ENCODE data around the gene P2RY10. TPM values are rescaled to one million over a fixed set of nuclear protein-coding genes. Genes with fewer than 3 reads are reported as not detected.

The P2RY10 gene, protein sequence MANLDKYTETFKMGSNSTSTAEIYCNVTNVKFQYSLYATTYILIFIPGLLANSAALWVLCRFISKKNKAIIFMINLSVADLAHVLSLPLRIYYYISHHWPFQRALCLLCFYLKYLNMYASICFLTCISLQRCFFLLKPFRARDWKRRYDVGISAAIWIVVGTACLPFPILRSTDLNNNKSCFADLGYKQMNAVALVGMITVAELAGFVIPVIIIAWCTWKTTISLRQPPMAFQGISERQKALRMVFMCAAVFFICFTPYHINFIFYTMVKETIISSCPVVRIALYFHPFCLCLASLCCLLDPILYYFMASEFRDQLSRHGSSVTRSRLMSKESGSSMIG
- polyA plus RNA-seq = under 1 TPM; 0.24 to 0.46 TPM

DNA sequence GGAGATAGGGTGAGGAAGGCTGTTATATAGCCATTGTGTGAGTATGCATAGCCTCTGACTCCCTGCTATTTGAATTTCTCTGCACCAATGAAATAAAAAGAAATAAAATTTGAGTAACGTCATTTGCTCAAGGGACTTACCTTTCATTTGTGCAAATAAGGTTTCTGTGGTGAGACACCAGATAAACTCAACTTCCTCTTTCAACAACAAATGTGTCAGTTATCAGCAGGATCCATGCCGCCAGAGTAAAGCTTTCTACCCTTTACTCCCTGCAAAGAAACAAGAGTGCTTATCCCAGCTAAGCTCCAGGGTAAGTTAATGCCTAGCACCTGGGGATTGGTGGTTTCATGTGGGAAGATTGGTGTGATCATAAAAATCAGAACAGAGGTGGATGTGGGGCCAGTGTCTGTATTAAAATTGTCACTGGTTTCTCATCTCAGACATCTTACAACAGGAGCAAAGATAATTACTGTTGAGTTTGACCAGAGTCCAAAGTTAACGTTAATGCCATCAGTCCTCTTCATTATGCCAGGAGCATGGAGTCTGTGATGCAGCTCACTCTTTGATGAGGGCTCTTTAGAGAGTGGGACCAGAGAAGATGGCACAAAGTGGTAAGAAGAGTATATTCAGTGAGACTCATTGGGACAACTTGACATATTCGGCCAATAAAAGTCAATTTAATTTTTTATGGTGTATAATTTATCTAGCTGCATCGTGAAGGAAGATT, at the start of gene P2RY10:
Gene P2RY10 (plus strand): TSS at position 206 of the 727 bp plus-strand sequence. CDS start 15,130 bp downstream, outside the sequence.
- Histone ChIP-seq H3K4me3 (ENCODE audit: low read depth in 1 of 2, low read length in 2 of 2) (no peak within 1 kb of the TSS), H3K27me3 (ENCODE audit: control insufficient read depth in 1 of 2, insufficient read depth in 2 of 2, low read length in 2 of 2) (no peaks in the 10 kb centered on the region), H3K4me1 (ENCODE audit: control insufficient read depth in 2 of 2, insufficient read depth in 2 of 2, low read length in 1 of 2) (no peaks in the 10 kb centered on the region), H3K27ac (ENCODE audit: low read depth in 2 of 2, low read length in 1 of 2) (no peak within 1 kb of the TSS), H3K9me3 (ENCODE audit: control insufficient read depth in 2 of 2, insufficient read depth in 1 of 2, low read depth in 1 of 2, low read length in 1 of 2) (no peaks in the 10 kb centered on the region), H3K36me3 (ENCODE audit: control insufficient read depth in 2 of 2, insufficient read depth in 2 of 2, low read length in 1 of 2) (no peaks in the 10 kb centered on the region)
- WGBS, 2 donors = 53 to 79% methylated on average over 5 of the region's 5 CpGs

- 36 to 68% methylated on average over 1 of the region's 1 CpG for WGBS, 2 donors
- Histone ChIP-seq H3K4me3 (ENCODE audit: low read depth in 1 of 2, low read length in 2 of 2) (no peak overlapping the region), H3K4me1 (ENCODE audit: control insufficient read depth in 2 of 2, insufficient read depth in 2 of 2, low read length in 1 of 2) (no peaks in the 10 kb centered on the region), H3K27ac (ENCODE audit: low read depth in 2 of 2, low read length in 1 of 2) (no peak overlapping the region), H3K9me3 (ENCODE audit: control insufficient read depth in 2 of 2, insufficient read depth in 1 of 2, low read depth in 1 of 2, low read length in 1 of 2) (no peaks in the 10 kb centered on the region), H3K36me3 (ENCODE audit: control insufficient read depth in 2 of 2, insufficient read depth in 2 of 2, low read length in 1 of 2) (no peaks in the 10 kb centered on the region), H3K27me3 (ENCODE audit: control insufficient read depth in 1 of 2, insufficient read depth in 2 of 2, low read length in 2 of 2) (no peaks in the 10 kb centered on the region)
Observed at GRCh38 chrX:78922754-78923153, 22.4 kb upstream of the P2RY10 start.

DNA sequence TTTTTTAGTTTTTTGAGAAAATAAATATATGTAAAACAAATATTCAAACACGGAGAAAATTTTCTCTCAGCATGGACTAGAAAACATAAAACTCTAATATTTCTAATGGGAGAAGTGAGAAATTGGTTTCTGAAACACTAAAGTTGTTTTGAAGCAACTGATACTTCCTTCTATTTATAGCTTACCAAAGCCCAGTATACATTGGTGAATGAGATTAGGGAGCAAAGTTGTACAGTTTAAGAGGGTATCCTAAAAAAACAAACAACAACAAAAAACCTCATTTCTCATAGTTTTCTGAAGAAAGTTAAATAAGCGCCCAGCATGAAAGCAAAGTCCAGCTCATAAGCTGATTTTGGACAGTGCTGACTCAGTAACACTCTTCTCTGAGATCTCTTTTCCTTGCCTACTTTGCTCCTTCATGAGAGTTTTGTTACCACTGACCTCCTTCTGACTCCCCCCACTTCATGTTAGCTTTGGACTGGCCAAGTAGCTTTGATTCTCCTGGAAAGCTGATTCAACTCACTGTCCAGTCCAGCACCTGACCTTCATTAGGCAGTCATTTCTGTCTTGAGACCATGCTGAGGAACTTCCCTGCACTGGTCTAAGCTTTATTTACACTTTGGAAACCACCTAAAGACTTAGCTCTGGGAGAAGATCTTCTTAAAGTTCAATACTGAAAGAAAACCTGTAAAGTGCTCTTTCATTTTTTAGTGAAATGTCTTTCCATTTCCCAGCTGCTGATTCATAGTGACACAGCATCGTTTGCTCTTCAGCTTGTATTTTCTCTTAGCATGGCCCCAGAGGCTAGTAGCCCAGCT, 21.8 kb upstream of the P2RY10 start:
- Histone ChIP-seq H3K4me3 (ENCODE audit: low read depth in 1 of 2, low read length in 2 of 2) (no peak overlapping the region), H3K27me3 (ENCODE audit: control insufficient read depth in 1 of 2, insufficient read depth in 2 of 2, low read length in 2 of 2) (no peaks in the 10 kb centered on the region), H3K36me3 (ENCODE audit: control insufficient read depth in 2 of 2, insufficient read depth in 2 of 2, low read length in 1 of 2) (no peaks in the 10 kb centered on the region), H3K27ac (ENCODE audit: low read depth in 2 of 2, low read length in 1 of 2) (no peak overlapping the region), H3K4me1 (ENCODE audit: control insufficient read depth in 2 of 2, insufficient read depth in 2 of 2, low read length in 1 of 2) (no peaks in the 10 kb centered on the region), H3K9me3 (ENCODE audit: control insufficient read depth in 2 of 2, insufficient read depth in 1 of 2, low read depth in 1 of 2, low read length in 1 of 2) (no peaks in the 10 kb centered on the region)
- 42 to 71% methylated on average over 3 of the region's 3 CpGs for WGBS, 2 donors

DNA sequence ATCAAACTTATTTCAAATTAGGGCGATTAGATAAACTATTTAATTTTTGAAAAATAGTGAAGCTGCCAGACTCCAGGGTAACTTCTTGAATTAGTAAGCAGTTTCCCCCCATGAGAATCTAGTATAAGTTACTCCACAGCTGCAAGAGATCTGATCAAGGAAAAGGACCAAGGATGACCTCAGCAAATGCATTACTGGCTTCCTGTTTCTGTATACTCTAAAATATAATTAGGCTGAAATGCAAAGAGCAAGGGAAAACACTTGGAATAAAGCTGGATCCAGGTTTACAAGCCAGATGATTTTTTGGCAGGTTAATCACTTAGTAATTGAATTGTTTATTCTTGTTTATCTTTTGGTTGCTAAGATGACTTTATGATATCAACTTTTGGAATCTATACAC, 13.4 kb upstream of the P2RY10 start:
- Histone ChIP-seq H3K36me3 (ENCODE audit: control insufficient read depth in 2 of 2, insufficient read depth in 2 of 2, low read length in 1 of 2) (no peaks in the 10 kb centered on the region), H3K4me1 (ENCODE audit: control insufficient read depth in 2 of 2, insufficient read depth in 2 of 2, low read length in 1 of 2) (no peaks in the 10 kb centered on the region), H3K9me3 (ENCODE audit: control insufficient read depth in 2 of 2, insufficient read depth in 1 of 2, low read depth in 1 of 2, low read length in 1 of 2) (no peaks in the 10 kb centered on the region), H3K4me3 (ENCODE audit: low read depth in 1 of 2, low read length in 2 of 2) (no peak overlapping the region), H3K27me3 (ENCODE audit: control insufficient read depth in 1 of 2, insufficient read depth in 2 of 2, low read length in 2 of 2) (no peaks in the 10 kb centered on the region), H3K27ac (ENCODE audit: low read depth in 2 of 2, low read length in 1 of 2) (no peak overlapping the region)
- WGBS, 2 donors = 25 to 37% methylated on average over 1 of the region's 1 CpG

GRCh38 chrX:78934866-78935265, 10.3 kb upstream of the P2RY10 start:
- Histone ChIP-seq H3K4me3 (ENCODE audit: low read depth in 1 of 2, low read length in 2 of 2) (no peak overlapping the region), H3K27me3 (ENCODE audit: control insufficient read depth in 1 of 2, insufficient read depth in 2 of 2, low read length in 2 of 2) (no peaks in the 10 kb centered on the region), H3K27ac (ENCODE audit: low read depth in 2 of 2, low read length in 1 of 2) (no peak overlapping the region), H3K4me1 (ENCODE audit: control insufficient read depth in 2 of 2, insufficient read depth in 2 of 2, low read length in 1 of 2) (no peaks in the 10 kb centered on the region), H3K9me3 (ENCODE audit: control insufficient read depth in 2 of 2, insufficient read depth in 1 of 2, low read depth in 1 of 2, low read length in 1 of 2) (no peaks in the 10 kb centered on the region), H3K36me3 (ENCODE audit: control insufficient read depth in 2 of 2, insufficient read depth in 2 of 2, low read length in 1 of 2) (no peaks in the 10 kb centered on the region)
- 98% methylated on average over 4 to 7 of the region's 7 CpGs for WGBS, 2 donors

- Histone ChIP-seq H3K9me3 (ENCODE audit: control insufficient read depth in 2 of 2, insufficient read depth in 1 of 2, low read depth in 1 of 2, low read length in 1 of 2) (no peaks in the 10 kb centered on the region), H3K4me1 (ENCODE audit: control insufficient read depth in 2 of 2, insufficient read depth in 2 of 2, low read length in 1 of 2) (no peaks in the 10 kb centered on the region), H3K27ac (ENCODE audit: low read depth in 2 of 2, low read length in 1 of 2) (no peak overlapping the region), H3K36me3 (ENCODE audit: control insufficient read depth in 2 of 2, insufficient read depth in 2 of 2, low read length in 1 of 2) (no peaks in the 10 kb centered on the region), H3K27me3 (ENCODE audit: control insufficient read depth in 1 of 2, insufficient read depth in 2 of 2, low read length in 2 of 2) (no peaks in the 10 kb centered on the region), H3K4me3 (ENCODE audit: low read depth in 1 of 2, low read length in 2 of 2) (no peak overlapping the region)
- 60 to 69% methylated on average over 3 of the region's 3 CpGs for WGBS, 2 donors
Observed at GRCh38 chrX:78944351-78944750, 840 bp upstream of the P2RY10 start.

- H3K9me3 ChIP-seq (ENCODE audit: control insufficient read depth in 2 of 2, insufficient read depth in 1 of 2, low read depth in 1 of 2, low read length in 1 of 2) = no peaks in the 10 kb centered on the region
- H3K4me3 ChIP-seq (ENCODE audit: low read depth in 1 of 2, low read length in 2 of 2) = no peak overlapping the region
- no peaks in the 10 kb centered on the region for H3K36me3 ChIP-seq (ENCODE audit: control insufficient read depth in 2 of 2, insufficient read depth in 2 of 2, low read length in 1 of 2)
- WGBS, 2 donors = 46 to 73% methylated on average over 1 of the region's 1 CpG
- H3K27ac ChIP-seq (ENCODE audit: low read depth in 2 of 2, low read length in 1 of 2) = no peak overlapping the region
- no peaks in the 10 kb centered on the region for H3K27me3 ChIP-seq (ENCODE audit: control insufficient read depth in 1 of 2, insufficient read depth in 2 of 2, low read length in 2 of 2)
- H3K4me1 ChIP-seq (ENCODE audit: control insufficient read depth in 2 of 2, insufficient read depth in 2 of 2, low read length in 1 of 2) = no peaks in the 10 kb centered on the region
Observed at GRCh38 chrX:78946178-78946931, 1.2 kb downstream of the P2RY10 start.

DNA sequence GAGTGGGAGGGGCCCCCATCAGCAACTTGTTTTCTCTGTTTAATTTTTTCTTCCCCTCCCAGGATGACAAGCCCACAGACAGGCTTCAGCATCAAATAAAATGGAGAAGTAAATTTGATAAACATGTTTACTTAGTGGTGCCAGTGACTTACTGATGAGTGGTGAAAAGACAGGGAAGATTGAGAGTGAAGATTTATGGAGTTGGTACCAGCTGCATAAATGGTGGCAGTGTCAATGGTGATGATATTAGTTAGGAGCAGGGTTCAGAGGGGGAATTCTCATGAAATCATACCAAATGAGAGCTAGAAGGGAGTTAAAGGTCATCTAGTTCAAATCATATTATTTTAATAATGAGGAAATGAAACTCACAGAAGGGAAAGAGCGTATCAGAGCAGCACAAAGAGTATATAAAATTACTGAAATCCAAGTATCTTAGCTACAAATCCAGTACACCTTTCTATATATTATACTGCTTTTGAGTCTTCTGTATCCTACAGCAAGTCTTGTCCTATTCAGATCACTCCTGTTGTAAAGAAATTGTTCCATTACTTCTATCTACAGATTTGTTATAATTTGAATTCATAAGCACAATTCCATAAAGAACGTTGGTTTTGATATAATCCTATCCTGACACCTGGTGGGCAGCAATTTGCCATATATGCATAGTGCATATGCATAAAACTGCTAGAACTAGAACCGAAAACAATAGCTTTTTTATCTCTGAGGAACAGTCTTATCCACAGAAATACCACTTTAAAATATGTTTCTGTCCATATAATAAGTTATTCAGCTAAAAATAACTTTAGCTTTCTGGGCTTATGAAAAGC, 5.0 kb downstream of the P2RY10 start:
- Histone ChIP-seq H3K36me3 (ENCODE audit: control insufficient read depth in 2 of 2, insufficient read depth in 2 of 2, low read length in 1 of 2) (no peaks in the 10 kb centered on the region), H3K27me3 (ENCODE audit: control insufficient read depth in 1 of 2, insufficient read depth in 2 of 2, low read length in 2 of 2) (no peaks in the 10 kb centered on the region), H3K9me3 (ENCODE audit: control insufficient read depth in 2 of 2, insufficient read depth in 1 of 2, low read depth in 1 of 2, low read length in 1 of 2) (no peaks in the 10 kb centered on the region), H3K27ac (ENCODE audit: low read depth in 2 of 2, low read length in 1 of 2) (no peak overlapping the region), H3K4me1 (ENCODE audit: control insufficient read depth in 2 of 2, insufficient read depth in 2 of 2, low read length in 1 of 2) (no peaks in the 10 kb centered on the region), H3K4me3 (ENCODE audit: low read depth in 1 of 2, low read length in 2 of 2) (no peak overlapping the region)
- 57 to 67% methylated on average over 3 of the region's 3 CpGs for WGBS, 2 donors

Measured in esophagus (tissue), 2 donors.